NCI-H526 (cell line): ENCODE data around the gene ATP1A2.
"Not testable (repeated sequence)": the region's sequence is repeated elsewhere in the genome, so short reads cannot be mapped to it uniquely, and the experiment has no call there.

Experiments used
- DNase-seq, 2 experiments: peaks; one replicate each; lab custom pipeline; 2025; lab: John Stamatoyannopoulos, UW

The ATP1A2 gene

GRCh38 chr1:160124705-160125478 is 9.3 kb downstream of the ATP1A2 start:
- DNase-seq, result no peak

GRCh38 chr1:160125746-160126145 is 10.2 kb downstream of the ATP1A2 start:
- DNase-seq, result no peak

DNA sequence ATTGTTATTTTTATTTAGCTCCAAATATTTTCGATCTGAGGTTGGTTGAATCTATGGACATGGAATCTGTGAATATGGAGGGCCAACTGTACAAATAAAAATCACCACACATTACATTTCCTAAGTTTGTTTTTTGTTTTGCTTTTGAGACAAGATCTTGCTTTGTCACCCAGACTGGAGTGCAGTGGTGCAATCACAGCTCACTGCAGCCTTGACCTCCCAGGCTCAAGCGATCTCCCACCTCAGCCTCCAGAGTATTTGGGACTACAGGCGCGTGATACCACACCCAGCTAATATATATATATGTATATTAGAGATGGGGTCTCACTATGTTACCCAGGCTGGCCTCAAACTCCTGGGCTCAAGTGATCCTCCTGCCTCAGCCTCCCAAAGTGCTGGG is 10.8 kb downstream of the ATP1A2 start:
- DNase-seq, result not testable (repeated sequence)

DNA sequence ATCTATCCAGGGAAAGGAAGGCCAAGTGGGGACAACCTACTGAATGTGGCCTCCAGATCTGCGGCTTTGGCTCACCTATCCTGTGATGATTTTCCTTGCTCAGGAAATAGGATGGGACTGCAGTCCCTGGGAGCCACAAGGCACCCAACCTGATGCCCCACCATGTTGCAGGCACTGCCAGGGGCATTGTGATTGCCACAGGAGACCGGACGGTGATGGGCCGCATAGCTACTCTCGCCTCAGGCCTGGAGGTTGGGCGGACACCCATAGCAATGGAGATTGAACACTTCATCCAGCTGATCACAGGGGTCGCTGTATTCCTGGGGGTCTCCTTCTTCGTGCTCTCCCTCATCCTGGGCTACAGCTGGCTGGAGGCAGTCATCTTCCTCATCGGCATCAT is 11.8 kb downstream of the ATP1A2 start:
- no peak for DNase-seq

DNA sequence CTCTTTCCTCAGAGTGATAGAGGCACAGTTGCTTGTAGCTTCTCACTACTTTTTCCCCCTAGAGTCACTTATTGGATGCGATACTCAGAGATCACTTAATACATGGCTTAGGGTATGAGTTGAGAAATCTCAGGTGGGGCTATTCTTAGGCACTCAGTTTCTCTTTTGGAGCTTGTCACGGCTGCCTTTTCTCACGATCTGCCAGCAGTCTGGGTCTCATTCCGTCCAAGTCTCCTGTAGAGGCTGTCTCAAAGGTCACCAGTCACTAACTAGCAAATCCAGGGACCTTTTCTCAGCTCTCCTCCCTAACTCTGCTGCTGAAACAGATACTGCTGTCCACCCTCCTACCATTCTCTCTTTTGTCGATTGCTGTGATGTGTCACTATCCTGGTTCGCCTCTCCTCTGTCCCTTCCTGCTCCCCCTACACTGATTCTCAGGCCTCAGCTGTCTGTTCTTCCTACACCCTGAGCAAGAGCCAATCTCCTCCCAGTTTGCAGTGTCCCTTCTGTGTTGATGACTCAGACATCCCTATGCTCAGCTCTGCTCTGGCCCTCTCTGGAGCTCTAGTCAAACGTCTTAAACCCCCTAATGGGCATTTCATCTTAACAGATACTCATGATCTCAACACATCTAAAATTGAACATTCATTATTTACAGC is 12.4 kb downstream of the ATP1A2 start:
- DNase-seq, result no peak

DNA sequence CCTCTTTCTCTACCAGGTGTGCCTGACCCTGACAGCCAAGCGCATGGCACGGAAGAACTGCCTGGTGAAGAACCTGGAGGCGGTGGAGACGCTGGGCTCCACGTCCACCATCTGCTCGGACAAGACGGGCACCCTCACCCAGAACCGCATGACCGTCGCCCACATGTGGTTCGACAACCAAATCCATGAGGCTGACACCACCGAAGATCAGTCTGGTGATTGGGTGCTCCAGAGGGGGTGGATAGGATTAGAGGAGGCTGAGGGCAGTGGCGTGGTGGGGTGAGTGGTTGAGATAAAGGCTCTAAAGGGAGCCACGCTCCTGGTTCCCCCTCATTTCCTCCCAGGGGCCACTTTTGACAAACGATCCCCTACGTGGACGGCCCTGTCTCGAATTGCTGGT is 13.1 kb downstream of the ATP1A2 start:
- no peak for DNase-seq

DNA sequence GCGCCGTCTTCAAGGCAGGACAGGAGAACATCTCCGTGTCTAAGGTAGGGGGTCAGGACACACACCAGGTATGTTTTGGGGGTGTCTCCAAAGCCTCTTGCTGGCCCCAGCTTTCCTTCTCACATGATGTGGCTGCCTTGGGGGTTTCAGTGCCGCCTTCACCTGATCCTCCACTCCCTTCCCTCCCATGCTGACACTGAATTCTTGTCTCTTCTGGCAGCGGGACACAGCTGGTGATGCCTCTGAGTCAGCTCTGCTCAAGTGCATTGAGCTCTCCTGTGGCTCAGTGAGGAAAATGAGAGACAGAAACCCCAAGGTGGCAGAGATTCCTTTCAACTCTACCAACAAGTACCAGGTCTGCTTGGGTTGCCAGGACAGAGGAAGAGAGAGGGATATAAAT is 13.5 kb downstream of the ATP1A2 start:
- no peak for DNase-seq

GRCh38 chr1:160129558-160129957 is 14.0 kb downstream of the ATP1A2 start:
- DNase-seq, result no peak

DNA sequence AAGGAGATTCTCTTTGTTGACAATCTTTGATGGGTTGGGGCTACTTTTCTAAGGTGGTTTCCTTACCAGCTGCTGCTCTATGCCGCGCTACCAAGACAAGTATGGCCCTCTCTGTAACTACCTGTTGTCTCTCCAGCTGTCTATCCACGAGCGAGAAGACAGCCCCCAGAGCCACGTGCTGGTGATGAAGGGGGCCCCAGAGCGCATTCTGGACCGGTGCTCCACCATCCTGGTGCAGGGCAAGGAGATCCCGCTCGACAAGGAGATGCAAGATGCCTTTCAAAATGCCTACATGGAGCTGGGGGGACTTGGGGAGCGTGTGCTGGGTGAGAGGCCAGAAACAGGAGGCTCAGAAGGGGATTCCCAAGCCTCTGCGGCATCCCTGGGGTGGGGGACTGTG is 14.4 kb downstream of the ATP1A2 start:
- DNase-seq, result no peak

- no peak for DNase-seq
These were observed 14.9 kb downstream of the ATP1A2 start for GRCh38 chr1:160130486-160130885.

GRCh38 chr1:160130939-160131338 is 15.4 kb downstream of the ATP1A2 start:
- DNase-seq, result no peak

DNA sequence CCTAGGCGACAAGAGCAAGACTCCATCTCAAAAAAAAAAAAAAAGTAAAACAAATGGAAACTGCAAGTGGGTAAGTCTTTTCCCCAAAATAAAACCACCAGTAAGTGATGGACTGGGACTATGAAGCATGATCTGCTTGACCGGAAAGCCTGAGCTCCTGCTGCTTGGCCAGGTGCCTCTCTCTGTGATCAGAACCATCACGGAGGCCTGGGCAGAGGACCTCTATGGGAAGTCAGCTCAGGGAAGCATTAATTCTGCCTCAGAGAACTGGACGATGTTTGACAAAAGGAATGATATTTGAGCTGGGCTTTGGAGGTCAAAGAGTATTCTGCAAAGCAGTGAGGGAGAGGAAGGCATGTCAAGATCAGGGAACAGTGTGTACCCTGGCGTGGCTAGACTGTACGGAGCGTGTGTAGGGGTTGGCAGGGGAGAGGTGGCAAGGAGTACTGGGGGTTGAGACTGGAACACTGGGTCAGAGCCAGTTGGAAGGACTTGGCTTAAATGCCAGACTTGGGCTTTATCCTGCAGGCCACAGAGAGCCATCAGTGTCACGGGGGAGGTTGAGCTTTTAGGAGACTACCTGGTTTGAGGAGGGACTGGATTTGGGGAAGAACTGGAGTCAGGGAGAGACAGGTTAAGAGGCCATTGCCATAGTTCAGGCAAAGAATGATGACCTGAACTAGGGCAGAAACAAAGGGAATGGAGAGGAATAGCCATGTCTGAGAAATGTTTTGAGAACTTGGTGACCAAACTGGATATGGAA is 16.4 kb downstream of the ATP1A2 start:
- DNase-seq, result no peak

GRCh38 chr1:160133990-160134770 is 18.6 kb downstream of the ATP1A2 start:
- no peak for DNase-seq

DNA sequence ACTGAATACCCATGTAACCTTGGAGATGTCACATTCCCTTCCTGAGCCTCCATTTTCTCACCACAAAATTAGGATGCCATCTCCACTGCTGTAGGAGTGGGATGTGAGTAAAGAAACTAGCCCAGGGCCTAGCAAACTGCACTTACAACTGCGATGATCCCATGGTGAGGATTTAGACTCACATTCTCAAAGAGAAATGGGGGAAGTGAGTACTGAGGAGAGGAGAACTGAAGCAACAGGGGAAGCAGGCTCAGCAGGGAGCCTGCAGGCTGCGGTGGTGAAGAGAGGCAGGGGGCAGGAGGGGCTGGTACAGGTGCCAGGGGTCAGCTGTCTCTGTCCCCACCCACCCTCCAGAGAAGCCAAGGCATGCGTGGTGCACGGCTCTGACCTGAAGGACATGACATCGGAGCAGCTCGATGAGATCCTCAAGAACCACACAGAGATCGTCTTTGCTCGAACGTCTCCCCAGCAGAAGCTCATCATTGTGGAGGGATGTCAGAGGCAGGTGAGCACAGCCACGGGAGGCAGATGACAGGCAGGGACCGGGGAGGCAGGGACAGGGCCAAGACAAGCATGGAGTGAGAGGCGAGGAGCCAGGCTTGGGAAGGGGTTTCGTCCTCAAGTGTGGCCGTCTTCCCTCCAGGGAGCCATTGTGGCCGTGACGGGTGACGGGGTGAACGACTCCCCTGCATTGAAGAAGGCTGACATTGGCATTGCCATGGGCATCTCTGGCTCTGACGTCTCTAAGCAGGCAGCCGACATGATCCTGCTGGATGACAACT is 19.4 kb downstream of the ATP1A2 start:
- DNase-seq, result no peak

DNA sequence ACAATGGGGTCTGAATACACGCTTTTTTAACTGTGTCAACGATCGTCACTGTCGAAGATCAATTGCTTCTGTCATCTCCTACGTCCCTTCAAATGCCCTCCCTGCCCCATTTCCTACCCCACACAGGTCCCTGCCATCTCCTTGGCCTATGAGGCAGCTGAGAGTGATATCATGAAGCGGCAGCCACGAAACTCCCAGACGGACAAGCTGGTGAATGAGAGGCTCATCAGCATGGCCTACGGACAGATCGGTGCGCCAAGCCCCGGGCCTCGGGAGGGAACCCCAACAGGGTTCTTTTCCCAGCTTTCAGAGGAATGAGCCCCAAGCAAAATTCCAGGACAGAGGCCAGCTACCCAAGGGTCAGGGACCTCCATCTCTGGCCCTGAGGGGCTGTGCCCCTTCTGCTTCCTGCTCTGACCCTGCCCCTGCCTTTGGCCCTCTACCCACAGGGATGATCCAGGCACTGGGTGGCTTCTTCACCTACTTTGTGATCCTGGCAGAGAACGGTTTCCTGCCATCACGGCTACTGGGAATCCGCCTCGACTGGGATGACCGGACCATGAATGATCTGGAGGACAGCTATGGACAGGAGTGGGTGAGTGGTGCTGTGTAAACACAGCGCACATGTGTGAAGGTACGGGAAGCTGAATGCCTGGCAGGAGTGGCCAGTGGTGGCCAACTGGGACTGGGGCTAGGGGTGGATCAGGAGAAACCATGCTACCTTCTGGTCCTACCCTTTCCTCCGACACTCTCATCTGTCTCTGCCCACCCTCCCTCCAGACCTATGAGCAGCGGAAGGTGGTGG is 20.8 kb downstream of the ATP1A2 start:
- no peak for DNase-seq

- DNase-seq, result no peak
These were observed 21.3 kb downstream of the ATP1A2 start for GRCh38 chr1:160136926-160137200.

DNA sequence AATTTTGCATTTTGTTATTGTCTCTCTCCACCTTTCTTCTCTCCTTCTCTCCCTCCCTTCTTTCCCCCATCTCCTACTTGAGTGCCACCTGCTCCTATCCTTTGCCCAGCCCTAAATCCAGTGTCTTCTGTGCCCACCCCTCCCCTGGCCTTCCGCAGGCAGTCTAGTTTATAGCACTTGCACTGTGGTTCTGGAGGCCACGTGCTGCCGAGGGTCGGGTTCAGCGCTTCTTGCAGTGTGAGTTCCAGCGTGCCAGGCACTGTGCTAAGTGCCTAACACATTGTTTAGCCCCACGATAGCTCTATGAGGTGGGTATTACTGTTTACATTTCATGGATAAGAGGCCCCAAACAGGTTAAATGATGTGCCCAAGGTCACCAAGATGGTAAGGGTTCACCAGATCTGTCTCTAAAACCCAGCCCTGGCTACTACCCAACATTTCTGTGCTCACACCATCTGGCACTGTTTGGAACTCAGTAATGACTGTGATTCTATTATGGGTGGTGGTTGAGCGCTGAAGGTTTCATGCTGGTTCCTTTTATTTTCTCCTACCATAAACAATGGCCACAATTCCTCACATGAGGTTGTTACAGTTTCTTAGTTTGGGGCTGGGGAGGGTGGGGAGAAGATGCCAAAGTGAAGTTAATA is 21.8 kb downstream of the ATP1A2 start:
- no peak for DNase-seq

DNA sequence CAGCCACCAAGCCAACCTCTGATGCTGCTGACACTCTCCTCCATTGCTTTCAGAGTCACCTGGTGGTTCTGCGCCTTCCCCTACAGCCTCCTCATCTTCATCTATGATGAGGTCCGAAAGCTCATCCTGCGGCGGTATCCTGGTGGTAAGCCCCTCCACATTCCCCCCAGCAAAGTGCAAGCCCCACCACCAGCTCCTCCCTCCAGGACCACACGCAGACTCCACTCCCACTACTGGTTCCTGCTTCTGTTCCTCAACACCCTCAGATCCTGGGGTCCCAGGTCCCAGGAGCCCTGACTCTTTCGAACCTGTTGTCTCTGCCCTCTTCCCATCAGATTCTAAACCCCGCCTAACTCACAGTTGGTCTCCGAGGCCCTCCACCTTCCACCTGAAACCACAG is 24.3 kb downstream of the ATP1A2 start:
- DNase-seq, result no peak

DNA sequence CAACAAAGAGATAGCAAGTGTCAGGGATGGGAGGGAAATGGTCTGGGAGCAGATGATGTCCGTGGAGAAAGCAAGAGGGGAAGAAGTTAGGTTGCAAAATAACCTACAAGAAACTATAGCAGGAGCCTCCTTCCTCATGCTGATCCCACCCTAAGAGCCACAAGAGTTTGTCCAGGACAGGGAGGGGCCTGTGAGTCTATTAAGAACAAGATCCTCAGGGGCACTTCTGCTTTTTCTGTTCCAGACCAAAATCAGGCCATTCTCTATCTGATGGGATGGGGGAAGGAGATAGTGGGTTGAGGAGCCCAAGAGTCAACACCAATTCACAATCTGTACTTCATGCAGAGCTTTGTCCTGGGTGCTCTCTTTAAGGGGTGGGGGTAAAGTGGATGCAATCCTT is 28.1 kb downstream of the ATP1A2 start:
- no peak for DNase-seq

DNA sequence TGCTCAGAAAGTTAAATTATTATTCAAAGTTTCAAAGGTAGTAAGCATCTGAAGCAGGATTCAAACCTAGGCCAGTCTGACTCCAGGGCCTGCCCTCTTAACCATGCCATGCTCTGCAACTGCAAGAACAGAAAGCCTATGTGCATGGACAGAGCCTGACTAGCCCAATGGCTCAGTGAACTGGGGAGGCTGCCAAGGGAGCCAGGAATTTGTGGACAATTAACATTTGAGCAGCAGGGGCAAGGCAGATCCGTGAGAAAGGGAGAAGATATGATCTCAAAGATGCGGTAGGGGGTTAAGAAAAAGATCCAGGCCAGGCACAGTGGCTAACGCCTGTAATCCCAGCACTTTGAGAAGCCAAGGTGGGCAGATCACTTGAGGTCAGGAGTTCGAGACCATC is 29.4 kb downstream of the ATP1A2 start:
- no peak for DNase-seq
